ENCODE measurements around the gene SHANK2. TPM values are rescaled to one million over a fixed set of nuclear protein-coding genes. Genes with fewer than 3 reads are reported as not detected.
A peak's percentile ranks its signal among the peaks of the same experiment; 100 is the strongest.

SHANK2 gene
- total RNA-seq: 12.5 and 16.0 TPM in 2 replicates

GRCh38 chr11:71252269-71252769, at the start of gene SHANK2:
TSS of gene SHANK2 (minus strand) at chr11:71252577. CDS start at chr11:71147326, 105,251 bp downstream.
- no peak for DNase-seq (ENCODE audit: low read depth)
- H3K27me3 ChIP-seq (ENCODE audit: control insufficient read depth, insufficient read depth, low read length): no peaks in the 10 kb centered on the region
- TF ChIP-seq, protein P1, sequence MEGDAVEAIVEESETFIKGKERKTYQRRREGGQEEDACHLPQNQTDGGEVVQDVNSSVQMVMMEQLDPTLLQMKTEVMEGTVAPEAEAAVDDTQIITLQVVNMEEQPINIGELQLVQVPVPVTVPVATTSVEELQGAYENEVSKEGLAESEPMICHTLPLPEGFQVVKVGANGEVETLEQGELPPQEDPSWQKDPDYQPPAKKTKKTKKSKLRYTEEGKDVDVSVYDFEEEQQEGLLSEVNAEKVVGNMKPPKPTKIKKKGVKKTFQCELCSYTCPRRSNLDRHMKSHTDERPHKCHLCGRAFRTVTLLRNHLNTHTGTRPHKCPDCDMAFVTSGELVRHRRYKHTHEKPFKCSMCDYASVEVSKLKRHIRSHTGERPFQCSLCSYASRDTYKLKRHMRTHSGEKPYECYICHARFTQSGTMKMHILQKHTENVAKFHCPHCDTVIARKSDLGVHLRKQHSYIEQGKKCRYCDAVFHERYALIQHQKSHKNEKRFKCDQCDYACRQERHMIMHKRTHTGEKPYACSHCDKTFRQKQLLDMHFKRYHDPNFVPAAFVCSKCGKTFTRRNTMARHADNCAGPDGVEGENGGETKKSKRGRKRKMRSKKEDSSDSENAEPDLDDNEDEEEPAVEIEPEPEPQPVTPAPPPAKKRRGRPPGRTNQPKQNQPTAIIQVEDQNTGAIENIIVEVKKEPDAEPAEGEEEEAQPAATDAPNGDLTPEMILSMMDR (IDR thresholded peaks at IDR 0.05; ENCODE audit: insufficient read depth, low read length, poor library complexity, severe bottlenecking): no peak
- no peaks in the 10 kb centered on the region for H3K36me3 ChIP-seq (ENCODE audit: control insufficient read depth, insufficient read depth, low read length)
- H3K4me3 ChIP-seq (ENCODE audit: low read depth, low read length): peak within 1 kb of the TSS; percentile 56

DNA sequence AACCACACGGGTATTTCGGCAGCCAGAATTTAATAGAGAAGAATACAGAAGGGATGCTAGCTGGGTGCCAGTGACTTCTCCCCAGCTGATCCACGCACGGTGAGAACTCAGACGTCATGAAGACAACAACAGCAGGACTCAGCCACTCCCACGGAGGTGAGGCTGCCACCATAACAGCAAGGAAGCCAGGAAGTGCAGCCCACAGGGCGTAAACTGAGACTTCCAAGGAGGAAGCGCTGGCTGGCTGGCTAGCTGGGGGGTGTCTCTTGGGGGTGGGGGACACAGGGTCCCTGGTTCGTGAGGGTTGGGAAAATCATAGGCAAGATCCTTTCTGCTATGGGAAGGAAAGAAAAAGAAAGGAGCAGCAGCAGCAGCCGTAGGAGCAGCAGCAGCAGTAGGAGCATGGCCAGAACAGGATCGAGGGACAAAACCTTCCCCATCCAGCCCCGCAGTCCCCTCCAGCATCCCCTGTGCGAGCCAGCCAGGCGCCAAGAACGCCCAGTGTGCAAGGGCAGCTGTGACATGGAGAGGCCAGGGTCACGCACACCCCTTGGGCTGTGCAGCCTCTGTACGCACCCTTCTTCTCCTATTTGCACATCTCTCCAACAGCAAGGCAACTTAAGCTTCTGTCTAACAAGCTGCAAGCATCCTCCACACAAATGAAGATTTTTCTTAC, 49.6 kb upstream of the SHANK2 start:
- no peak for DNase-seq (ENCODE audit: low read depth)
- TF ChIP-seq, protein P1 (IDR thresholded peaks at IDR 0.05; ENCODE audit: insufficient read depth, low read length, poor library complexity, severe bottlenecking): no peak
- H3K4me3 ChIP-seq (ENCODE audit: low read depth, low read length): no peak overlapping the region
- H3K36me3 ChIP-seq (ENCODE audit: control insufficient read depth, insufficient read depth, low read length): no peaks in the 10 kb centered on the region
- no peaks in the 10 kb centered on the region for H3K27me3 ChIP-seq (ENCODE audit: control insufficient read depth, insufficient read depth, low read length)

- no peak overlapping the region for H3K4me3 ChIP-seq (ENCODE audit: low read depth, low read length)
- H3K36me3 ChIP-seq (ENCODE audit: control insufficient read depth, insufficient read depth, low read length): no peaks in the 10 kb centered on the region
- TF ChIP-seq, protein P1 (IDR thresholded peaks at IDR 0.05; ENCODE audit: insufficient read depth, low read length, poor library complexity, severe bottlenecking): no peak
- no peaks in the 10 kb centered on the region for H3K27me3 ChIP-seq (ENCODE audit: control insufficient read depth, insufficient read depth, low read length)
- no peak for DNase-seq (ENCODE audit: low read depth)
Measured at GRCh38 chr11:71301046-71301857, 48.9 kb upstream of the SHANK2 start.

DNA sequence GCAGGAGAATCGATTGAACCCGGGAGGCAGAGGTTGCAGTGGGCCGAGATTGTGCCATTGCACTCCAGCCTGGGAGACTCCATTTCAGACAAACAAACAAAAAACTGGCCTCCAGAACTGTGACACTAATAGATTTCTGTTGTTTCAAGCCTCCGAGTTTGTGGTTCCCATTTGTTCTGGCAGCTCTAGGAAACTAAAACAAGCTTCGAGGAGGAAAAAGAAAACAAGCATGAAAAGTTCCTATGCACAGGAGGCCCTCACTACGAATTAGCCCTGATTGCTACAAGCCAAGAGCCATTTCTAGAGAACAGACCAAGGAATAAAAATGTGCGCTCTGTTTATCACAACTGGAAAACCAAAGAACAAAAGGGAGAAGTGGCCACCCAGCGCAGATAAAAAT, 47.8 kb upstream of the SHANK2 start:
- H3K27me3 ChIP-seq (ENCODE audit: control insufficient read depth, insufficient read depth, low read length): no peaks in the 10 kb centered on the region
- no peak for DNase-seq (ENCODE audit: low read depth)
- no peak overlapping the region for H3K4me3 ChIP-seq (ENCODE audit: low read depth, low read length)
- H3K36me3 ChIP-seq (ENCODE audit: control insufficient read depth, insufficient read depth, low read length): no peaks in the 10 kb centered on the region
- TF ChIP-seq, protein P1 (IDR thresholded peaks at IDR 0.05; ENCODE audit: insufficient read depth, low read length, poor library complexity, severe bottlenecking): no peak

DNA sequence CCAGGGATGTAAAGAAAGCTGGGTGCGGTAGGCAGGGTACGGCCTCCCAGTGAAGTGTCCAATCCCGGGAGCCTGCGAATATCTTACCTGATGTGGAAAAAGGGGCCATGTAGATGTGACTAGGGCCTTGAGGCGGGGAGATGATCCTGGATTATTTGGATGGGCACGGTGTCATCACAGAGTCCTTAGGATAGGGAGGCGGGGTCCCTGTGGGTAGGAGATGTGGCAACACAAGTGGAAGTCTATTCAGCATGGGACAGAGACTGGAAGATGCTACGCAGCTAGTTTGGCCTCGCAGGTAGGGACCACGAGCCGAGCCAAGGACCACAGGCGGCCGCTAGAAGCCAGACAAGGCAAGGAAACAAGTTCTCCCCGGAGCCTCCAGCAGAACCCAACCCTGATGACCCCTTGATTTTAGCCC, 46.4 kb upstream of the SHANK2 start:
- TF ChIP-seq, protein P1 (IDR thresholded peaks at IDR 0.05; ENCODE audit: insufficient read depth, low read length, poor library complexity, severe bottlenecking): no peak
- no peak for DNase-seq (ENCODE audit: low read depth)
- H3K4me3 ChIP-seq (ENCODE audit: low read depth, low read length): no peak overlapping the region
- no peaks in the 10 kb centered on the region for H3K27me3 ChIP-seq (ENCODE audit: control insufficient read depth, insufficient read depth, low read length)
- H3K36me3 ChIP-seq (ENCODE audit: control insufficient read depth, insufficient read depth, low read length): no peaks in the 10 kb centered on the region
